Measurements from ENCODE around the gene ERGIC3. TPM values are rescaled to one million over a fixed set of nuclear protein-coding genes. Genes with fewer than 3 reads are reported as not detected.

Gene ERGIC3
- total and polyA plus RNA-seq, 2 experiments from 2014 or later = 262 to 477 TPM

GRCh38 chr20:35562541-35563110, 20.7 kb downstream of the ERGIC3 start:
- Histone ChIP-seq H3K27me3 (replicated peaks; ENCODE audit: insufficient read depth) (no peaks in the 10 kb centered on the region), H3K4me1 (ENCODE audit: insufficient read depth) (peaks cover 4% of the 10 kb centered on the region; the same call in 1 of the 2 replicates), H3K79me2 (ENCODE audit: insufficient read depth) (no peaks in the 10 kb centered on the region), H3K9ac (no peak overlapping the region), H3K4me3 (no peak overlapping the region), H3K9me3 (ENCODE audit: low read depth) (no peaks in the 10 kb centered on the region), H3K27ac (no peak overlapping the region), H4K20me1 (ENCODE audit: insufficient read depth) (no peaks in the 10 kb centered on the region), H2AFZ (no peak overlapping the region), H3F3A (ENCODE audit: insufficient read depth) (no peaks in the 10 kb centered on the region), H3K4me2 (ENCODE audit: unreplicated experiment) (no peak overlapping the region), H3K9me2 (ENCODE audit: insufficient read depth) (no peaks in the 10 kb centered on the region), H3K36me3 (ENCODE audit: low read depth) (no peaks in the 10 kb centered on the region)
- WGBS, 2 experiments (ENCODE audit: low coverage in 1 of 2, low lambda C conversion rate in 2 of 2, missing lambda C conversion rate in 2 of 2) = 91 to 97% methylated on average over 5 to 9 of the region's 10 CpGs
- in situ Hi-C loops (cut with MboI) = no loop called here
- DNase-seq = no peak
- TF ChIP-seq EZH2 (IDR thresholded peaks at IDR 0.05; ENCODE audit: insufficient read depth, poor library complexity, severe bottlenecking) (no peak), EZH2phosphoT487 (IDR thresholded peaks at IDR 0.05; ENCODE audit: insufficient read depth, low read depth) (no peak)

GRCh38 chr20:35563834-35564233, 22.0 kb downstream of the ERGIC3 start:
- Histone ChIP-seq H3F3A (ENCODE audit: insufficient read depth) (no peaks in the 10 kb centered on the region), H3K9me2 (ENCODE audit: insufficient read depth) (no peaks in the 10 kb centered on the region), H3K27ac (no peak overlapping the region), H3K36me3 (ENCODE audit: low read depth) (no peaks in the 10 kb centered on the region), H3K4me2 (ENCODE audit: unreplicated experiment) (no peak overlapping the region), H3K4me1 (ENCODE audit: insufficient read depth) (peaks cover 4% of the 10 kb centered on the region; the same call in 1 of the 2 replicates), H2AFZ (no peak overlapping the region), H3K9ac (no peak overlapping the region), H4K20me1 (ENCODE audit: insufficient read depth) (no peaks in the 10 kb centered on the region), H3K27me3 (replicated peaks; ENCODE audit: insufficient read depth) (no peaks in the 10 kb centered on the region), H3K79me2 (ENCODE audit: insufficient read depth) (no peaks in the 10 kb centered on the region), H3K9me3 (ENCODE audit: low read depth) (no peaks in the 10 kb centered on the region), H3K4me3 (no peak overlapping the region)
- WGBS, 2 experiments (ENCODE audit: low coverage in 1 of 2, low lambda C conversion rate in 2 of 2, missing lambda C conversion rate in 2 of 2) = 78 to 84% methylated on average over 10 of the region's 10 CpGs
- in situ Hi-C loops (cut with MboI) = no loop called here
- TF ChIP-seq EZH2phosphoT487 (IDR thresholded peaks at IDR 0.05; ENCODE audit: insufficient read depth, low read depth) = no peak
- TF ChIP-seq EZH2 (IDR thresholded peaks at IDR 0.05; ENCODE audit: insufficient read depth, poor library complexity, severe bottlenecking) = no peak
- no peak for DNase-seq

- 82 to 95% methylated on average over 5 to 7 of the region's 7 CpGs for WGBS, 2 experiments (ENCODE audit: low coverage in 1 of 2, low lambda C conversion rate in 2 of 2, missing lambda C conversion rate in 2 of 2)
- Histone ChIP-seq H3F3A (ENCODE audit: insufficient read depth) (no peaks in the 10 kb centered on the region), H3K27ac (no peak overlapping the region), H3K4me2 (ENCODE audit: unreplicated experiment) (no peak overlapping the region), H3K9ac (no peak overlapping the region), H3K36me3 (ENCODE audit: low read depth) (no peaks in the 10 kb centered on the region), H3K79me2 (ENCODE audit: insufficient read depth) (no peaks in the 10 kb centered on the region), H3K9me3 (ENCODE audit: low read depth) (no peaks in the 10 kb centered on the region), H3K4me1 (ENCODE audit: insufficient read depth) (peaks cover 4% of the 10 kb centered on the region; the same call in 1 of the 2 replicates), H3K27me3 (replicated peaks; ENCODE audit: insufficient read depth) (no peaks in the 10 kb centered on the region), H4K20me1 (ENCODE audit: insufficient read depth) (no peaks in the 10 kb centered on the region), H3K9me2 (ENCODE audit: insufficient read depth) (no peaks in the 10 kb centered on the region), H3K4me3 (no peak overlapping the region), H2AFZ (no peak overlapping the region)
- in situ Hi-C loops (cut with MboI) = no loop called here
- DNase-seq = no peak
- TF ChIP-seq EZH2phosphoT487 (IDR thresholded peaks at IDR 0.05; ENCODE audit: insufficient read depth, low read depth) = no peak
- no peak for TF ChIP-seq EZH2 (IDR thresholded peaks at IDR 0.05; ENCODE audit: insufficient read depth, poor library complexity, severe bottlenecking)
Measured at GRCh38 chr20:35564905-35565304, 23.0 kb downstream of the ERGIC3 start.

GRCh38 chr20:35568645-35569044, 26.8 kb downstream of the ERGIC3 start:
- no peaks in the 10 kb centered on the region for H3K9me3 ChIP-seq (ENCODE audit: low read depth)
- H3K27ac ChIP-seq = no peak overlapping the region
- no peaks in the 10 kb centered on the region for H4K20me1 ChIP-seq (ENCODE audit: insufficient read depth)
- DNase-seq = peak; percentile 16
- no peaks in the 10 kb centered on the region for H3K27me3 ChIP-seq (replicated peaks; ENCODE audit: insufficient read depth)
- H3K4me1 ChIP-seq (ENCODE audit: insufficient read depth) = no peaks in the 10 kb centered on the region
- no peaks in the 10 kb centered on the region for H3K36me3 ChIP-seq (ENCODE audit: low read depth)
- 0 to 5% methylated on average over 2 of the region's 2 CpGs for WGBS, 2 experiments (ENCODE audit: low coverage in 1 of 2, low lambda C conversion rate in 2 of 2, missing lambda C conversion rate in 2 of 2)
- in situ Hi-C loops (cut with MboI) = no loop called here
- no peak overlapping the region for H3K4me2 ChIP-seq (ENCODE audit: unreplicated experiment)
- H3K4me3 ChIP-seq = no peak overlapping the region
- no peak overlapping the region for H3K9ac ChIP-seq
- no peaks in the 10 kb centered on the region for H3K79me2 ChIP-seq (ENCODE audit: insufficient read depth)
- TF ChIP-seq EZH2 (IDR thresholded peaks at IDR 0.05; ENCODE audit: insufficient read depth, poor library complexity, severe bottlenecking) (no peak), EZH2phosphoT487 (IDR thresholded peaks at IDR 0.05; ENCODE audit: insufficient read depth, low read depth) (no peak)
- H3K9me2 ChIP-seq (ENCODE audit: insufficient read depth) = no peaks in the 10 kb centered on the region
- H2AFZ ChIP-seq = no peak overlapping the region
- H3F3A ChIP-seq (ENCODE audit: insufficient read depth) = no peaks in the 10 kb centered on the region

- in situ Hi-C loops (cut with MboI) = no loop called here
- H4K20me1 ChIP-seq (ENCODE audit: insufficient read depth) = no peaks in the 10 kb centered on the region
- no peaks in the 10 kb centered on the region for H3K9me3 ChIP-seq (ENCODE audit: low read depth)
- DNase-seq = no peak
- H3K4me3 ChIP-seq = no peak overlapping the region
- H3K27me3 ChIP-seq (replicated peaks; ENCODE audit: insufficient read depth) = no peaks in the 10 kb centered on the region
- no peaks in the 10 kb centered on the region for H3F3A ChIP-seq (ENCODE audit: insufficient read depth)
- H3K27ac ChIP-seq = no peak overlapping the region
- no peaks in the 10 kb centered on the region for H3K36me3 ChIP-seq (ENCODE audit: low read depth)
- no peaks in the 10 kb centered on the region for H3K9me2 ChIP-seq (ENCODE audit: insufficient read depth)
- H3K4me2 ChIP-seq (ENCODE audit: unreplicated experiment) = no peak overlapping the region
- no peak for TF ChIP-seq EZH2phosphoT487 (IDR thresholded peaks at IDR 0.05; ENCODE audit: insufficient read depth, low read depth)
- TF ChIP-seq EZH2 (IDR thresholded peaks at IDR 0.05; ENCODE audit: insufficient read depth, poor library complexity, severe bottlenecking) = no peak
- no peak overlapping the region for H3K9ac ChIP-seq
- no peak overlapping the region for H2AFZ ChIP-seq
- H3K79me2 ChIP-seq (ENCODE audit: insufficient read depth) = no peaks in the 10 kb centered on the region
- no peaks in the 10 kb centered on the region for H3K4me1 ChIP-seq (ENCODE audit: insufficient read depth)
Measured at GRCh38 chr20:35571555-35571954, 29.7 kb downstream of the ERGIC3 start.
